ENCODE results near the gene SRD5A2. TPM values are rescaled to one million over a fixed set of nuclear protein-coding genes. Genes with fewer than 3 reads are reported as not detected.

SRD5A2 gene
- polyA plus RNA-seq, 12 donors: 0.03 to 0.08 (median 0.05) TPM; not detected in 4

Other genes with a start within 250 kb of the SRD5A2 start
- 10 to 100 TPM in 1 of 12 donors, under 1 TPM in 2, not detected in 9; 0.11 to 11.0 (median 0.12) TPM for gene XDH, start 166.2 kb downstream of the SRD5A2 start, polyA plus RNA-seq (ENCODE audit: insufficient read length in 12 of 12)